K562 (cell line): Measurements from ENCODE around the gene SETX. TPM values are rescaled to one million over a fixed set of nuclear protein-coding genes. Genes with fewer than 3 reads are reported as not detected.

ENCODE experiments used
- ATAC-seq: fragments of 200-7000 bp; cut with Tn5 transposase; 3 replicates; pipeline ENCODE4 v1.9.1; 2020; ENCODE audit warnings: moderate library complexity
- BruUV-seq: library from RNA; stranded (reverse); fragments of 400-500 nt; replicated peaks from 2 replicates; lab custom pipeline; 2021; lab: Mats Ljungman, UMichigan
- CTCF ChIA-PET: fragments of 300-600 bp; formaldehyde crosslinking; extraction: SDS; loops from one replicate; lab custom pipeline; 2021; ENCODE audit warnings: low intra/inter-chr PET ratio; lab: Yijun Ruan, JAX
- POLR2A ChIA-PET: fragments of 300-600, 350-650 bp; sonication (Branson Sonifier 250); formaldehyde crosslinking; extraction: SDS; loops from one replicate; lab custom pipeline; 2021; ENCODE audit warnings: antibody characterized with exemption, inconsistent platforms; lab: Yijun Ruan, JAX
- DNase-seq, 4 experiments: peaks; one replicate each; pipeline versions ENCODE4 v3.0.0 to v3.0.0-alpha.2; 2011 to 2018; ENCODE audit warnings: low spot score in 3 of 4, mixed read lengths in 3 of 4; ENCODE audit errors: extremely low read depth in 1 of 4
- FAIRE-seq: peaks from 2 replicates; lab custom pipeline; 2011; peaks lifted over from hg19 to GRCh38; lab: Jason Lieb, UNC
- H2AFZ ChIP-seq: 2 replicates; pipeline ENCODE4 v1.6.0; 2011; ENCODE audit warnings: low read depth, low read length, control low read depth, inconsistent platforms
- H3K27ac ChIP-seq: fragments of 200-600 bp; 3 replicates; pipeline ENCODE4 v1.8.0; 2011; ENCODE audit warnings: low read depth, mild to moderate bottlenecking, control low read depth, inconsistent platforms, low read length, moderate library complexity, mixed read lengths; ENCODE audit errors: extremely low read depth
- H3K27me3 ChIP-seq, 2 experiments: fragments of 300-600 bp in 1 of 2; 2 replicates in 1 of 2; 3 replicates in 1 of 2; pipeline versions ENCODE4 v1.6.0 to v1.8.0; 2011; ENCODE audit warnings: inconsistent platforms in 2 of 2, low read length in 2 of 2, mild to moderate bottlenecking in 1 of 2, mixed read lengths in 1 of 2, moderate library complexity in 1 of 2; ENCODE audit not compliant: control insufficient read depth in 2 of 2, insufficient read depth in 2 of 2
- H3K36me3 ChIP-seq: fragments of 300-600 bp; 3 replicates; pipeline ENCODE4 v1.8.0; 2011; ENCODE audit warnings: mild to moderate bottlenecking, low read length, inconsistent platforms; ENCODE audit not compliant: control insufficient read depth, insufficient read depth
- H3K4me1 ChIP-seq, 2 experiments: fragments of 200-600 bp in 1 of 2; replicated peaks in 1 of 2; 2 replicates in 1 of 2; 3 replicates in 1 of 2; pipeline versions ENCODE4 v1.5.1 to v1.8.0; 2011; ENCODE audit warnings: inconsistent platforms in 2 of 2, low read length in 2 of 2, mild to moderate bottlenecking in 1 of 2, mixed read lengths in 1 of 2, moderate library complexity in 1 of 2; ENCODE audit not compliant: control insufficient read depth in 2 of 2, insufficient read depth in 2 of 2
- H3K4me2 ChIP-seq: 2 replicates; pipeline ENCODE4 v1.6.1; 2011; ENCODE audit warnings: low read length, control low read depth, inconsistent platforms, mixed read lengths; ENCODE audit not compliant: insufficient read depth
- H3K4me3 ChIP-seq: fragments of 200-600 bp; sonication (generic), shearing (Covaris generic); 2 replicates; pipeline ENCODE4 v1.5.1; 2016; ENCODE audit warnings: control low read depth, inconsistent platforms
- H3K79me2 ChIP-seq: fragments of 200-600 bp; 3 replicates; pipeline ENCODE4 v1.8.0; 2011; ENCODE audit warnings: low read length, inconsistent platforms; ENCODE audit not compliant: control insufficient read depth, insufficient read depth
- H3K9ac ChIP-seq, 2 experiments: 2 replicates each; pipeline versions ENCODE4 v1.6.0 to v1.6.1; 2011; ENCODE audit warnings: low read depth in 2 of 2, low read length in 2 of 2, control low read depth in 1 of 2, inconsistent platforms in 1 of 2, mild to moderate bottlenecking in 1 of 2, mixed read lengths in 1 of 2; ENCODE audit not compliant: insufficient read depth in 1 of 2
- H3K9me1 ChIP-seq: one replicate; pipeline ENCODE4 v1.6.0; 2011; ENCODE audit warnings: inconsistent platforms, mild to moderate bottlenecking, low read length, moderate library complexity; ENCODE audit not compliant: control insufficient read depth, insufficient read depth
- H3K9me3 ChIP-seq: replicated peaks from 2 replicates; pipeline ENCODE4 v1.5.1; 2011; ENCODE audit warnings: low read depth, low read length, inconsistent platforms; ENCODE audit not compliant: control insufficient read depth, insufficient read depth
- H4K20me1 ChIP-seq: replicated peaks from 2 replicates; pipeline ENCODE4 v1.6.1; 2011; ENCODE audit warnings: low read length, inconsistent platforms, mixed read lengths; ENCODE audit not compliant: control insufficient read depth, insufficient read depth
- ATF6 ChIP-seq: sonication (generic); formaldehyde crosslinking; IDR thresholded peaks from 2 replicates; pipeline ENCODE4 v1.4.0; 2020; ENCODE audit warnings: mild to moderate bottlenecking, missing genetic modification reagents
- BCOR ChIP-seq: fragments of 450-650 bp; IDR thresholded peaks from 2 replicates; pipeline ENCODE4 v1.6.1; 2016
- CBX3 ChIP-seq, 2 experiments: IDR thresholded peaks; 1 replicate in 1 of 2; 2 replicates in 1 of 2; pipeline ENCODE4 v1.6.1; 2012; ENCODE audit warnings: inconsistent platforms in 2 of 2, low read length in 2 of 2, borderline replicate concordance in 1 of 2, control low read depth in 1 of 2
- CHD1 ChIP-seq: fragments of 200-600 bp; sonication (generic); IDR thresholded peaks from one replicate; pipeline ENCODE4 v1.6.1; 2012; ENCODE audit warnings: mild to moderate bottlenecking, moderate library complexity, low read length, inconsistent platforms
- DMBX1 ChIP-seq: fragments of 250-450 bp; sonication (Bioruptor Pico); IDR thresholded peaks from 2 replicates; pipeline ENCODE4 v1.8.0; 2022; ENCODE audit warnings: inconsistent platforms, mild to moderate bottlenecking, moderate library complexity, borderline replicate concordance
- DPF2 ChIP-seq: fragments of 450-650 bp; IDR thresholded peaks from 2 replicates; pipeline ENCODE4 v1.6.1; 2016
- HDAC2 ChIP-seq: fragments of 450-650 bp; IDR thresholded peaks from 2 replicates; pipeline ENCODE4 v1.6.1; 2016; ENCODE audit warnings: mild to moderate bottlenecking
- KDM2B ChIP-seq: fragments of 250-450 bp; sonication (Bioruptor Pico); IDR thresholded peaks from 2 replicates; pipeline ENCODE4 v1.8.0; 2021; ENCODE audit warnings: mild to moderate bottlenecking, moderate library complexity
- NR1H2 ChIP-seq: sonication (generic); formaldehyde crosslinking; IDR thresholded peaks from 2 replicates; pipeline ENCODE4 v1.4.0; 2020; ENCODE audit warnings: mild to moderate bottlenecking, missing genetic modification reagents
- NRF1 ChIP-seq, 2 experiments: fragments of 450-650 bp; IDR thresholded peaks in 1 of 2; conservative IDR thresholded peaks in 1 of 2; 2 replicates each; pipeline ENCODE4 v1.6.1; 2014; ENCODE audit warnings: mild to moderate bottlenecking in 2 of 2
- RBM39 ChIP-seq: fragments of 200-400 bp; formaldehyde crosslinking; optimal IDR thresholded peaks from 2 replicates; pipeline ENCODE3; 2018; ENCODE audit warnings: low read depth, low read length
- RHOXF2B ChIP-seq: fragments of 250-450 bp; sonication (Bioruptor Pico); conservative IDR thresholded peaks from 2 replicates; pipeline ENCODE4 v1.5.1; 2021
- TEAD4 ChIP-seq, 2 experiments: sonication (generic) in 1 of 2; formaldehyde crosslinking in 1 of 2; IDR thresholded peaks; 2 replicates each; pipeline versions ENCODE4 v1.6.1 to v1.8.0; 2012 to 2022; ENCODE audit warnings: borderline replicate concordance in 1 of 2, inconsistent platforms in 1 of 2, low read length in 1 of 2, mild to moderate bottlenecking in 1 of 2, missing genetic modification reagents in 1 of 2
- TFAP4 ChIP-seq: sonication (generic); formaldehyde crosslinking; IDR thresholded peaks from 2 replicates; pipeline ENCODE4 v1.8.0; 2022; ENCODE audit warnings: missing genetic modification reagents, mild to moderate bottlenecking, moderate library complexity, borderline replicate concordance
- ZNF444 ChIP-seq: fragments of 250-450 bp; sonication (Bioruptor Pico); IDR thresholded peaks from 2 replicates; pipeline ENCODE4 v1.4.0; 2020; ENCODE audit warnings: mild to moderate bottlenecking, moderate library complexity
- WGBS: fragments of 100-300 bp; shearing (Covaris generic); methylation state at CpG from one replicate; pipeline ENCODE4 v1.1.6; 2016; ENCODE audit warnings: low coverage, mixed read lengths; ENCODE audit not compliant: insufficient coverage; ENCODE audit errors: missing lambda C conversion rate; 5-methylcytosine and 5-hydroxymethylcytosine counted together
- in situ Hi-C: fragments of 300-500 bp; cut with MboI; formaldehyde crosslinking; loops from 4 replicates; pipeline ENCODE4 v1.15.0; 2018; ENCODE audit warnings: inconsistent platforms, mixed read lengths
- intact Hi-C: fragments of 100-400 bp; cut with micrococcal nuclease; formaldehyde crosslinking; loops from 2 replicates; pipeline ENCODE4 v1.14.2; 2022
- polyA plus RNA-seq, 8 experiments: library from polyadenylated mRNA; depleted of rRNA in 4 of 8; stranded (reverse) in 5 of 8; unstranded in 3 of 8; fragments of >200 nt; fragmentation: Nextera tagmentation in 2 of 8; fragmentation: Illumina TruSeq in 1 of 8; extraction: Ambion mirVana in 2 of 8; extraction: Trizol in 1 of 8; gene quantifications; 2 replicates each; pipeline versions ENCODE4 v1.2.1 to v1.2.3, GENCODE V29; 2011 to 2014; ENCODE audit warnings: inconsistent platforms in 1 of 8, missing spikeins in 1 of 8
- total RNA-seq, 7 experiments: library from RNA; depleted of rRNA in 6 of 7; stranded (reverse); fragments of >200 nt in 6 of 7; fragmentation: Illumina TruSeq in 2 of 7; extraction: Trizol in 2 of 7; gene quantifications; 2 replicates each; pipeline versions ENCODE4 v1.2.1 to v1.2.3, GENCODE V29; 2011 to 2021; ENCODE audit warnings: low replicate concordance in 1 of 7
- TF ChIP-seq, protein P1 (sequence below): sonication (generic); formaldehyde crosslinking; IDR thresholded peaks from 2 replicates; pipeline ENCODE4 v1.8.0; 2022; ENCODE audit warnings: mild to moderate bottlenecking, missing genetic modification reagents
- TF ChIP-seq, protein P2 (sequence below): fragments of 450-650 bp; IDR thresholded peaks from 2 replicates; pipeline ENCODE4 v1.6.1; 2016

Gene SETX
- total and polyA plus RNA-seq, 9 of the 15 experiments (the other 6 are each of a cell fraction or from before 2014, with no cell fraction given), result 8.7 to 45.7 (median 28.7) TPM

DNA sequence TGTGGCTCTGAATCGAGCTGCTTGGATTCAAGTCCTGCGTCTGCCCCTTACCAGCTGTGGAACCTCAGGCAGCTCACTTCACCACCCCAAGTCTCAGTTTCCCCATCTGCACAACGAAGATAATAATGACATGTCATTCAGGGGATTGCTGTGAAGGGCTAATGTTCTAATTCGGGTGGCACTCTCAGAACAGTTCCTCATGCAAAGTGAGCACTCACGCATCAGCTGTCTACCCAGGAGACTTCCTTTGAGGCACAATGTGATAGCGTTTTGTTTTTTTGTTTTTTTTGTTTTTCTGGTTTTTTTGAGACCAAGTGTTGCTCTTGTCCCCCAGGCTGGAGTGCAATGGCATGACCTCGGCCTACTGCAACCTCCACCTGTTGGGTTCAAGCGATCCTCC, 136.6 kb downstream of the SETX start (continued):
- TF ChIP-seq TEAD4 (IDR thresholded peaks at IDR 0.05; ENCODE audit: low read length), result no peak
- no peak for TF ChIP-seq TEAD4 (CRISPR knock-in tag; IDR thresholded peaks at IDR 0.05; ENCODE audit: borderline replicate concordance)
- TF ChIP-seq TFAP4 (CRISPR knock-in tag), result no peak

DNA sequence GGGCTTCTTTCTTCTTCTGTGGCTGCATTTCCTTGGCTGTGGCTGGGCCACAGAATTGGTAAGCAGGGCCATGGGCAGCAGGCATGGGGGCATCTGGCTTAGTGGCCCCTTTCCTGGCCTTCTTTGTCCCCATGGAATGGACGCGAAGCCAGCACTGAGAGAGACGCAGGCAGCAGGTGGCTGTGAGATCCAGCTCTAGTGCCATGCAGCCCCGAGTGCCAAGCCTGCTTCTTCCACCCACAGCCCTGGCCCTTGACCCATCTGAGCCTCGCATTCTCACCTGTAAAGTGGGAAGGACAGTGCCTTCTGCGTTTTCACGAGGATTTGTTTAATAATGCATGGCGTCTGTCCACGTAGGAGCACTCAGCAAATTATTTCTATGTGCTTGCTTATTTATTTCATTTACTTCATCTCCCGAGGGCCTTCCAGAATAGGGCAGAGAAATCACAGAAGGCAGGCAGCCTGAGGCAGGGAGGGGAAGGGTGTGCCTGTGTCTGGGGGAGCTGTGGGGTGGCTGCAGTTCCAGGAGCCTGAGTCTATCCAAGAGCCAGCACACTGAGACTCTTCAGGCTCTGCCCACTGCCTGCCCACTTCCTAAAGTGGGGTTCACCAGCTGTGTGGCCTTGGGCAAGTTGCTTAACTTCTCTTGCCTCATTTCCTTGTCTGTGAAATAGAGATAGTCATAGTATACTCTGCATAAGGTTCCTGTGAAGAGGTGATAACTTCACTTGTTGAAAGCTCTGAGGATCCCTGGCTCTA, 137.7 kb downstream of the SETX start:
- no TSS peak for BruUV-seq
- intact Hi-C loops, result no loop called here
- CTCF ChIA-PET, result no interaction called here
- TF ChIP-seq DPF2 (no peak), CHD1 (no peak), RBM39 (no peak), NR1H2 (CRISPR knock-in tag) (no peak), CBX3 (IDR thresholded peaks at IDR 0.05; ENCODE audit: borderline replicate concordance in 1 of 2, low read length in 2 of 2) (no peak), HDAC2 (no peak), ATF6 (CRISPR knock-in tag) (no peak), DMBX1 (CRISPR knock-in tag) (no peak), BCOR (no peak), RHOXF2B (no peak), KDM2B (no peak), NRF1 (conservative IDR thresholded peaks at IDR 0.05 in 1 of 2, IDR thresholded peaks at IDR 0.05 in 1 of 2) (no peak), ZNF444 (CRISPR knock-in tag) (no peak)
- TF ChIP-seq, protein P1, sequence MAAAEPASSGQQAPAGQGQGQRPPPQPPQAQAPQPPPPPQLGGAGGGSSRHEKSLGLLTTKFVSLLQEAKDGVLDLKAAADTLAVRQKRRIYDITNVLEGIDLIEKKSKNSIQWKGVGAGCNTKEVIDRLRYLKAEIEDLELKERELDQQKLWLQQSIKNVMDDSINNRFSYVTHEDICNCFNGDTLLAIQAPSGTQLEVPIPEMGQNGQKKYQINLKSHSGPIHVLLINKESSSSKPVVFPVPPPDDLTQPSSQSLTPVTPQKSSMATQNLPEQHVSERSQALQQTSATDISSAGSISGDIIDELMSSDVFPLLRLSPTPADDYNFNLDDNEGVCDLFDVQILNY (CRISPR knock-in tag), result no peak
- TF ChIP-seq, protein P2, sequence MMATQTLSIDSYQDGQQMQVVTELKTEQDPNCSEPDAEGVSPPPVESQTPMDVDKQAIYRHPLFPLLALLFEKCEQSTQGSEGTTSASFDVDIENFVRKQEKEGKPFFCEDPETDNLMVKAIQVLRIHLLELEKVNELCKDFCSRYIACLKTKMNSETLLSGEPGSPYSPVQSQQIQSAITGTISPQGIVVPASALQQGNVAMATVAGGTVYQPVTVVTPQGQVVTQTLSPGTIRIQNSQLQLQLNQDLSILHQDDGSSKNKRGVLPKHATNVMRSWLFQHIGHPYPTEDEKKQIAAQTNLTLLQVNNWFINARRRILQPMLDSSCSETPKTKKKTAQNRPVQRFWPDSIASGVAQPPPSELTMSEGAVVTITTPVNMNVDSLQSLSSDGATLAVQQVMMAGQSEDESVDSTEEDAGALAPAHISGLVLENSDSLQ, result no peak

More for the DNA sequence above, 137.7 kb downstream of the SETX start:
- Histone ChIP-seq H3K27me3 (peaks cover 34 to 74% of the 10 kb centered on the region in 2 experiments), H3K9me3 (no peaks in the 10 kb centered on the region), H3K4me1 (peaks cover 0 to 4% of the 10 kb centered on the region in 2 experiments; a peak in 1 of 5 replicates), H3K4me2 (no peak overlapping the region), H3K9ac (no peak overlapping the region), H3K36me3 (no peaks in the 10 kb centered on the region), H3K4me3 (no peak overlapping the region), H3K9me1 (no peaks in the 10 kb centered on the region), H3K27ac (no peak overlapping the region), H4K20me1 (peaks cover 5% of the 10 kb centered on the region; the same call in 1 of the 2 replicates), H2AFZ (no peak overlapping the region), H3K79me2 (no peaks in the 10 kb centered on the region)
- no peak for FAIRE-seq
- POLR2A ChIA-PET, result no interaction called here
- in situ Hi-C loops, result no loop called here
- no peak for ATAC-seq
- DNase-seq, result no peak
- WGBS, result 2% methylated on average over 10 of the region's 10 CpGs
